CD4-positive, alpha-beta memory T cell (primary cell): ENCODE data around the gene MRPL11. TPM values are rescaled to one million over a fixed set of nuclear protein-coding genes. Genes with fewer than 3 reads are reported as not detected.

Experiments
- polyA plus RNA-seq, 2 donors: library from polyadenylated mRNA; unstranded; fragments of 300-500 nt; fragmentation: Illumina TruSeq; gene quantifications; one replicate each; pipeline ENCODE4 v1.2.3, GENCODE V29; 2021
- total RNA-seq, 2 experiments: library from RNA; stranded (reverse); gene quantifications; one replicate each; pipeline ENCODE4 v1.2.3, GENCODE V29; 2021

MRPL11 gene
- total and polyA plus RNA-seq, 4 experiments from 2014 or later, result 22.0 to 78.1 (median 52.4) TPM

Other genes with a start within 250 kb of the MRPL11 start
- 10 to 100 TPM; 33.6 to 34.0 TPM for gene KLC2, start 181.1 kb downstream of the MRPL11 start, total RNA-seq
- gene KLC2, start 181.1 kb downstream of the MRPL11 start, polyA plus RNA-seq, result 1 to 10 TPM; 1.7 to 7.3 TPM
- gene RAB1B, start 170.2 kb downstream of the MRPL11 start, total RNA-seq, result 10 to 100 TPM; 76.4 to 79.4 TPM
- 10 to 100 TPM in 1 of 2 donors, 1 to 10 TPM in 1; 9.7 to 15.2 TPM for gene RAB1B, start 170.2 kb downstream of the MRPL11 start, polyA plus RNA-seq
- gene CNIH2, start 160.7 kb downstream of the MRPL11 start, total RNA-seq, result 1 to 10 TPM; 1.4 to 1.8 TPM
- gene CNIH2, start 160.7 kb downstream of the MRPL11 start, polyA plus RNA-seq, result not detected
- 10 to 100 TPM; 40.4 to 45.1 TPM for gene YIF1A, start 149.7 kb downstream of the MRPL11 start, total RNA-seq
- gene YIF1A, start 149.7 kb downstream of the MRPL11 start, polyA plus RNA-seq, result 10 to 100 TPM; 53.4 to 77.5 TPM
- not detected for gene TMEM151A, start 147.0 kb downstream of the MRPL11 start, total RNA-seq
- gene TMEM151A, start 147.0 kb downstream of the MRPL11 start, polyA plus RNA-seq, result not detected
- under 1 TPM in 1 of 2 experiments, not detected in 1; 0.12 TPM for gene CD248, start 121.8 kb downstream of the MRPL11 start, total RNA-seq
- gene CD248, start 121.8 kb downstream of the MRPL11 start, polyA plus RNA-seq, result under 1 TPM in 1 of 2 donors, not detected in 1; 0.18 TPM
- 10 to 100 TPM in 1 of 2 experiments, 1 to 10 TPM in 1; 5.8 to 10.1 TPM for gene RIN1, start 102.4 kb downstream of the MRPL11 start, total RNA-seq
- 1 to 10 TPM; 2.1 to 4.9 TPM for gene RIN1, start 102.4 kb downstream of the MRPL11 start, polyA plus RNA-seq
- 10 to 100 TPM; 49.8 to 50.8 TPM for gene BRMS1, start 93.7 kb downstream of the MRPL11 start, total RNA-seq
- gene BRMS1, start 93.7 kb downstream of the MRPL11 start, polyA plus RNA-seq, result 10 to 100 TPM; 70.3 to 78.7 TPM
- gene B4GAT1, start 91.2 kb downstream of the MRPL11 start, total RNA-seq, result 1 to 10 TPM; 9.7 to 9.8 TPM
- 10 to 100 TPM; 12.2 to 12.7 TPM for gene B4GAT1, start 91.2 kb downstream of the MRPL11 start, polyA plus RNA-seq
- gene SLC29A2, start 67.1 kb downstream of the MRPL11 start, total RNA-seq, result 10 to 100 TPM; 15.0 to 15.5 TPM
- gene SLC29A2, start 67.1 kb downstream of the MRPL11 start, polyA plus RNA-seq, result 1 to 10 TPM in 1 of 2 donors, under 1 TPM in 1; 0.87 to 3.1 TPM
- not detected for gene NPAS4, start 17.8 kb downstream of the MRPL11 start, total RNA-seq
- gene NPAS4, start 17.8 kb downstream of the MRPL11 start, polyA plus RNA-seq, result not detected
- gene PELI3, start 28.1 kb upstream of the MRPL11 start, total RNA-seq, result 10 to 100 TPM; 25.3 to 25.9 TPM
- 1 to 10 TPM; 4.0 to 6.8 TPM for gene PELI3, start 28.1 kb upstream of the MRPL11 start, polyA plus RNA-seq
- gene DPP3, start 41.6 kb upstream of the MRPL11 start, total RNA-seq, result 10 to 100 TPM; 21.0 to 24.0 TPM
- gene DPP3, start 41.6 kb upstream of the MRPL11 start, polyA plus RNA-seq, result 10 to 100 TPM; 27.8 to 31.0 TPM
- gene BBS1, start 71.8 kb upstream of the MRPL11 start, total RNA-seq, result 10 to 100 TPM; 37.3 to 41.3 TPM
- 10 to 100 TPM in 1 of 2 donors, 1 to 10 TPM in 1; 8.9 to 15.5 TPM for gene BBS1, start 71.8 kb upstream of the MRPL11 start, polyA plus RNA-seq
- 10 to 100 TPM; 24.5 to 27.2 TPM for gene ZDHHC24, start 107.2 kb upstream of the MRPL11 start, total RNA-seq
- 10 to 100 TPM; 12.2 to 15.1 TPM for gene ZDHHC24, start 107.2 kb upstream of the MRPL11 start, polyA plus RNA-seq
- gene ACTN3, start 108.1 kb upstream of the MRPL11 start, total RNA-seq, result under 1 TPM; 0.17 to 0.20 TPM
- not detected for gene ACTN3, start 108.1 kb upstream of the MRPL11 start, polyA plus RNA-seq
- gene CTSF, start 129.8 kb upstream of the MRPL11 start, total RNA-seq, result 10 to 100 TPM; 28.1 to 31.7 TPM
- gene CTSF, start 129.8 kb upstream of the MRPL11 start, polyA plus RNA-seq, result 10 to 100 TPM; 13.3 to 18.5 TPM
- gene CCDC87, start 154.2 kb upstream of the MRPL11 start, total RNA-seq, result not detected
- gene CCDC87, start 154.2 kb upstream of the MRPL11 start, polyA plus RNA-seq, result under 1 TPM in 1 of 2 donors, not detected in 1; 0.34 TPM
- 10 to 100 TPM; 61.0 to 61.5 TPM for gene CCS, start 154.3 kb upstream of the MRPL11 start, total RNA-seq
- 10 to 100 TPM; 36.1 to 38.7 TPM for gene CCS, start 154.3 kb upstream of the MRPL11 start, polyA plus RNA-seq
- 100 to 1,000 TPM; 158 to 196 TPM for gene RBM14, start 177.8 kb upstream of the MRPL11 start, total RNA-seq
- 10 to 100 TPM; 66.2 to 78.2 TPM for gene RBM14, start 177.8 kb upstream of the MRPL11 start, polyA plus RNA-seq
- gene RBM4, start 199.9 kb upstream of the MRPL11 start, total RNA-seq, result 100 to 1,000 TPM; 183 to 189 TPM
- gene RBM4, start 199.9 kb upstream of the MRPL11 start, polyA plus RNA-seq, result 100 to 1,000 TPM; 213 to 231 TPM
- 10 to 100 TPM; 26.6 to 26.9 TPM for gene RBM4B, start 239.0 kb upstream of the MRPL11 start, total RNA-seq
- gene RBM4B, start 239.0 kb upstream of the MRPL11 start, polyA plus RNA-seq, result 10 to 100 TPM in 1 of 2 donors, 1 to 10 TPM in 1; 6.3 to 15.4 TPM